KOPT-K1 (cell line): Measurements from ENCODE around the gene MAST2.

ENCODE experiments used
- H3K27ac ChIP-seq: fragments of 200-600 bp; sonication (generic); 2 replicates; pipeline ENCODE4 v1.5.1; 2016; ENCODE audit warnings: antibody characterized with exemption, mild to moderate bottlenecking, low read depth, low read length; ENCODE audit not compliant: poor library complexity, severe bottlenecking
- H3K36me3 ChIP-seq: fragments of 200-600 bp; sonication (generic); 2 replicates; pipeline ENCODE4 v1.5.1; 2017; ENCODE audit warnings: antibody characterized with exemption, mild to moderate bottlenecking, low read length, moderate library complexity; ENCODE audit not compliant: insufficient read depth
- H3K9me3 ChIP-seq: fragments of 200-600 bp; sonication (generic); 2 replicates; pipeline ENCODE4 v1.5.1; 2017; ENCODE audit warnings: antibody characterized with exemption, low read length, mild to moderate bottlenecking; ENCODE audit not compliant: insufficient read depth, poor library complexity, severe bottlenecking

Gene MAST2

DNA sequence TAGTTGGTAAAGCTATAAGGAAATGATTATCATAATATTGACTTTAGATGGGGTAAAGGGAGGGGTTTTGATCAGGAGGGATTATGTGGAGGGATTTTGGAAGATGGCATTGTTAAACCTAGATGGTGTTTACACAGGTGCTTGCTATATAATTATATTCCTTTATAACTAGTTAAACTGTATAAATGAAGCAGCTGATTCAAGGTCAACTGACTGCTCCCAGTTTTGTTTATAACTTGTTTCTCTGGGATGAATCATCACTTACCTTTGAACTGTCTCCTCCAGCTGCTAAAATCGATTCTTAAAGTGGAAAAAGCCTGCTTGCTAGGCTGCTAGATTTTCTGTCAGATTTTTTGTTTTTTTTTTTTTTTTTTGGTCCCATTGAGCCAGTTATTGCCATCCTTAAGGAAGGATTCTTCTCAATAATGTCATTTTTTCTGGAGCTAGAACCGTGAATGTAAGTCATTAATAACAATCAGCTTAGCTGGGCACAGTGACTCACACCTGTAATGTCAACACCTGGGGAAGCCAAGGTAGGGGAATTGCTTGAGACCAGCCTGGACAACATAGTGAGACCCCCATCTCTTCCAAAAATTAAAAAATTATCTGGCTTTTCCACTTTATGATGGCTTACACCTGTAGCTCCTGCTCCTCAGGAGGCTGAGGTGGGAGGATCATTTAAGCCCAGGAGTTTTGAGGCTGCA, 175.8 kb downstream of the MAST2 start:
- Histone ChIP-seq H3K36me3 (no peaks in the 10 kb centered on the region), H3K9me3 (peaks cover 11% of the 10 kb centered on the region), H3K27ac (no peak overlapping the region)

GRCh38 chr1:45979778-45980176, 176.4 kb downstream of the MAST2 start:
- H3K9me3 ChIP-seq: peaks cover 11% of the 10 kb centered on the region
- H3K36me3 ChIP-seq: no peaks in the 10 kb centered on the region
- no peak overlapping the region for H3K27ac ChIP-seq

DNA sequence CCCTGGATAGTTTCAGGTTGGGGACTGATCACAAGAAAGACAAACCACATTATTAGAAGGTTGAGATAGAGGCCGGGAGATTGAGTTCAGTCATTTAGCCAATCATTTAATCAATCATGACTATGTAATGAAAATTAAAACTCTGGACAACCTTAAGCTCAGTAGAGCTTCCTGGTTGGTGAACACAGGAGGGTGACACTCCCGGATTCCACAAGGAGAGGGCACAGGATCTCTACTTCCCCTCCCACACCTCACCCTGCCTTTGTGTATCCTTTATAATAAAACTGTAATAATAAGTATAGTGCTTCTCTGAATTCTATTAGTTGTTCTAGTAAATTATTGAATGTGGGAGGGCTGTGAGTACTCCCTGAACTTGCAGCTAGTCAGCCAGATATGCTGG, 178.9 kb downstream of the MAST2 start:
- Histone ChIP-seq H3K27ac (no peak overlapping the region), H3K36me3 (no peaks in the 10 kb centered on the region), H3K9me3 (peaks cover 11% of the 10 kb centered on the region)

DNA sequence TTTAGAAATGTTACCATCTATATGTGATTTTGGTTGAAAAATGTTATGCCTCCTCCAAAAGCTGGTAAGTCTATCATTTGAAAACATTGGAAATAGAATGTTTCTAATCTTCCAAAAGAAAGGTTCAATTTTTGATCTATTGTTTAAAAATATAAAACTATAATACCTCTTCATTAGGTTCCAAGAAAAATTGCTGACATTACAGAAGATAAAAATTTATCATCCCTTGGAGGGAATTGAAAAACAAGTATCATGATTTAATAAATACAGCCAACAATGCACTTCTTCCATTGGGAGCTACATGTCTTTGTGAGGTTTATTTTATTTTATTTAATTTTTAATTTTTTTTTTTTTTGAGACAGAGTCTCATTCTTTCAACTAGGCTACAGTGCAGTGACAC, 180.6 kb downstream of the MAST2 start:
- Histone ChIP-seq H3K36me3 (no peaks in the 10 kb centered on the region), H3K9me3 (peaks cover 11% of the 10 kb centered on the region)

GRCh38 chr1:45987204-45987603, 183.8 kb downstream of the MAST2 start:
- Histone ChIP-seq H3K9me3 (peaks cover 5% of the 10 kb centered on the region), H3K36me3 (no peaks in the 10 kb centered on the region), H3K27ac (no peak overlapping the region)

More for the DNA sequence above, 180.6 kb downstream of the MAST2 start:
- no peak overlapping the region for H3K27ac ChIP-seq

- H3K36me3 ChIP-seq: no peaks in the 10 kb centered on the region
- no peak overlapping the region for H3K27ac ChIP-seq
- H3K9me3 ChIP-seq: peaks cover 5% of the 10 kb centered on the region
These were observed 185.8 kb downstream of the MAST2 start for GRCh38 chr1:45989249-45989648.

GRCh38 chr1:45994423-45994822, 191.0 kb downstream of the MAST2 start:
- H3K36me3 ChIP-seq: peaks cover 5% of the 10 kb centered on the region
- H3K27ac ChIP-seq: no peak overlapping the region
- peaks cover 5% of the 10 kb centered on the region for H3K9me3 ChIP-seq

- Histone ChIP-seq H3K27ac (no peak overlapping the region), H3K9me3 (peaks cover 5% of the 10 kb centered on the region), H3K36me3 (peaks cover 11% of the 10 kb centered on the region)
These were observed 191.9 kb downstream of the MAST2 start for GRCh38 chr1:45995298-45995697.

DNA sequence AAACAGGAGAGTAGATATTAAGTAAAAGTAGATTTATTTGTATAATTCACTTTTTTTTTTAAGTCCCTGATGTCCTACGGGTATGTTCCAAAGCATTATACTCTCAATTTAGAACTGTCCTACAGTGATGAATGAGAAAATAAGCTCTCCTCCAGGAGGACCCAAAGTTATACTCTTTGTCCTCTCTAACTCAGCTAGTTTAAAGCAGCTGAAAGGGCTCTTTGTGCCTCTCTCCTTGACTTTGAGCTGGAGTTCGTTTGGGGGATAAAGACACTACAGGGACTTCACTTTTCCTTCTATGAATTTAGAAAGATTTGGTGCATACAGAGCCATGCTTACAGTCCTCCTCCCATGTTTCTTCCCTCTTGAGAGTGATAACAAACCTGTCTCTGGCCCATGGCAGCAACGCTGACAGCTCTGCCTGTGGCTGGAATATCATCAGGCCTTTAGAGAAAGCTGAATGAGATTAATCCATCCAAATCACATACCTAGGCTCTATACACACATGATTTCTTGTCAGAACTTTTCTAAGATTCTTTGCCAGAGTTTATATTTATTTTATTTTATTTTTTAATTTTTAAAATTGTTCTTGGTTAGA, 194.7 kb downstream of the MAST2 start:
- Histone ChIP-seq H3K27ac (no peak overlapping the region), H3K36me3 (peaks cover 19% of the 10 kb centered on the region), H3K9me3 (no peaks in the 10 kb centered on the region)

DNA sequence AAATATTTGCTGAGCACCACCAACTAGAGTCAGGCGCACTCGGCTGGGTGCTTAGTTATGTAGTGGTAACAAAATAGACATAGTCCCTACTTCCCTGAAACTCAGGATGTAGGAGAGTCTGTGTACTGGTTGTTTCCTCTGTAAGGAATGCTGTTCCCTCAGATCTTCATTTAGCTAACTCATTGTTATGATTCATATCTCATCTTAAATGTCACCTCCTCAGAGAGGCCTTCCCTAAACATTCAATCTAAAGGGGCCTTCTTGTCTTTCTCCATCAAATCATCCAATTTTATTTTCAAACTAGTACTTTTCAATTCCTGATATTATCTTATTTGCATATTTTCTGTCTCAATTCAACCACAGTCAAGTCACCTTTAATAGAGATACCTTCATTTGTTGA, 196.1 kb downstream of the MAST2 start:
- H3K27ac ChIP-seq: no peak overlapping the region
- no peaks in the 10 kb centered on the region for H3K9me3 ChIP-seq
- peaks cover 28% of the 10 kb centered on the region for H3K36me3 ChIP-seq

DNA sequence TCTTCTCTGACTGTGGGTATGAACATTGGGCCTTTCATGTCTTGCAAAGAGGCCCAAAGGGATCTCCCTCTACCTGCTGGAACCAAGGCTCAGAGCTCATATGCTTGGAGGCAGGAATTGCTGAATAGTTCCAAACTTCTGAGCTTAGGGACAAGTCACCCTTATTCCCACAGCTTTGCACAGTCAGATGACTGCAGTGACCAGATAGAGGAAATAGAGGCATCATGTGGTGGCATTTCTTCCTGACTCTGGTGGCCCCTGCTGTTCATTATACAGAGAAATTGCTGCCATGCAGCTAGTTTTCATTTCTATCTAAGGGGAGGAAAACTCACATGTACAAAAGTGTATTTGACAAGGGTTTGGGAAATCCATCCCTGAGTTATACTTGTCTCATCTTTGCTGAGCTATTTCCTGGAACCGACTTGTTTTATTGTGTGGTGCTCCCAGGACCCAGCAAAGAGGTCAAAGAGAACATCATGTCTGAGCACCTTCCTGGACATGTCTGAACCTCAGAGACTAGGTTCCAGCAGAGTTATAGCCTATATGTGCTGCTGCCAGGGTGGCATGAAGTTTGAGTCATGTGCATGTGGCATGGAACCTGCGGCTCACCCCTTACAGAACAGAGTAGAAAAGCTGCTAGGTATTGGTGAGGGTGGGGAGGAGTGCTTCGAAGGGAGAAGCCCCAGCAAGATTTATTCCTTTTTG, 197.8 kb downstream of the MAST2 start:
- H3K36me3 ChIP-seq: peaks cover 42% of the 10 kb centered on the region
- no peak overlapping the region for H3K27ac ChIP-seq
- H3K9me3 ChIP-seq: no peaks in the 10 kb centered on the region

- Histone ChIP-seq H3K9me3 (no peaks in the 10 kb centered on the region), H3K36me3 (peaks cover 56% of the 10 kb centered on the region), H3K27ac (no peak overlapping the region)
These were observed 199.2 kb downstream of the MAST2 start for GRCh38 chr1:46002551-46003150.

DNA sequence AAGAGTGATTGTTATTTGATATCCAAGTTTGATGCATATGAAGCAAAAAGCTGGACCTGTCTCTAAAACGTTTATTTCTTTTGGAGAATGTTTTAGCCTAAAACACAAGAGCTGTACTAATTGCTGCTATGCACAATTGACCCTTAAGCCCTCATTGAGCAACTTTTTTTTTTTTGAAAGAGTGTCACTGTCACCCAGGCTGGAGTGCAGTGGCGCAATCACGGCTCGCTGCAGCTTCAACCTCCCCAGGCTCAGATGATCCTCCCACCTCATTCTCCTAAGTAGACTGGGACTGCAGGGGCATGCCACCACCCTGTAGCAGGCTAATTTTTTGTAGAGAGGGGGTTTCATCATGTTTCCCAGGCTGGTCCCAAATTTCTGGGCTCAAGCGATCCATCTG, 199.9 kb downstream of the MAST2 start:
- H3K27ac ChIP-seq: no peak overlapping the region
- H3K36me3 ChIP-seq: peaks cover 63% of the 10 kb centered on the region
- H3K9me3 ChIP-seq: no peaks in the 10 kb centered on the region

DNA sequence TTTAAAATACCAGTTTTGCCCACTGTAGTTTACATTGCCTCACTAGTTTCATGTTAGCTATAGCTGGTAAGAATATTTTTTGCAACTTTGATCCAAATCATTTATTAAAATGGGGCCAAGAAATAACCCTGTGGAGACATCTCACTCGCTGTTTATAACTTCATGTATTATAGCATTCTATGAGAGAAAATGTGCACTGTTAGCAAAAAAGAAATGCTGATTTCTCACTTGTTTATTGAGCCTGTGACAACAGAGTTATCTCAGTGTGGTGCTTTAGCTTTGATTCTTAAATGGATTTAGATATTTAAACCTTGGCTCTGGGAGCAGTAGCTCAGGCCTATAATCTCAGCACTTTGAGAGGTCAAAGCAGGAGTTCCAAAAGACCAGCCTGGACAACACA, 201.1 kb downstream of the MAST2 start:
- Histone ChIP-seq H3K9me3 (no peaks in the 10 kb centered on the region), H3K36me3 (peaks cover 69% of the 10 kb centered on the region), H3K27ac (no peak overlapping the region)

DNA sequence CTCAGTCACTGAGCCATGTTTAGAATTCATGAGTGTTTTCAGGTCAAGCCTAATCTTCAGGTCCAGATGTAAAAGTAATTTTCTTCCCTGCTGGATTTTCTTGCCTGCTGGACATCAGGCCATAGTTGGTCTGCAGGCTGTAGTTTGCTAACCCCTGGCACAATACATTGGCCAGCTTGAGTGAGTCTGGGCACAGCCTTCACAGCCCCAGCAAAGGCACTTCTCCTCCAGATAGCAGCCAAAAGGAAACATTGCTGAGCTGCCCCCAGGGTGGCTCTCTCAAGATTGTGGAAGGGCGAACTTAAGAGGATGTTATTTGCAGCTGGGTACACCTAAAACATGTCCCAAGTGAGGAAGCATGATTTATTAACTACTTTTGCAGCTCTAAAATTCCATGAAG, 202.2 kb downstream of the MAST2 start:
- Histone ChIP-seq H3K36me3 (peaks cover 72% of the 10 kb centered on the region), H3K9me3 (no peaks in the 10 kb centered on the region), H3K27ac (no peak overlapping the region)
